Heart right ventricle (tissue), 16 donors: ENCODE results near the gene ZNF780A. TPM values are rescaled to one million over a fixed set of nuclear protein-coding genes. Genes with fewer than 3 reads are reported as not detected.

Experiments
- ATAC-seq, 8 donors: fragments of 200-7000 bp; cut with Tn5 transposase; one replicate each; pipeline ENCODE4 v1.9.1; 2020; ENCODE audit warnings: mild to moderate bottlenecking in 8 of 8, moderate library complexity in 8 of 8, moderate number of reproducible peaks in 1 of 8
- DNase-seq, 2 donors: peaks; one replicate each; pipeline ENCODE4 v3.0.0-alpha.2; 2020
- H3K27ac ChIP-seq, 10 donors: fragments of 200-600 bp; sonication (generic) in 2 of 10; one replicate each; pipeline versions ENCODE4 v1.5.0 to v1.8.0; 2020 to 2022; ENCODE audit warnings: mild to moderate bottlenecking in 3 of 10
- H3K27me3 ChIP-seq, 7 donors: fragments of 200-600 bp; one replicate each; pipeline ENCODE4 v1.8.0; 2021 to 2022; ENCODE audit warnings: mild to moderate bottlenecking in 2 of 7
- H3K36me3 ChIP-seq, 9 donors: fragments of 200-600 bp; sonication (generic) in 1 of 9; one replicate each; pipeline versions ENCODE4 v1.5.0 to v1.8.0; 2020 to 2022; ENCODE audit warnings: mild to moderate bottlenecking in 2 of 9
- H3K4me1 ChIP-seq, 9 donors: fragments of 200-600 bp; sonication (generic) in 1 of 9; one replicate each; pipeline versions ENCODE4 v1.5.0 to v1.8.0; 2020 to 2022; ENCODE audit warnings: mild to moderate bottlenecking in 4 of 9
- H3K4me3 ChIP-seq, 10 donors: fragments of 200-600 bp; sonication (generic) in 2 of 10; one replicate each; pipeline versions ENCODE4 v1.5.0 to v1.8.0; 2020 to 2022; ENCODE audit warnings: mild to moderate bottlenecking in 7 of 10, moderate library complexity in 2 of 10
- H3K9me3 ChIP-seq, 11 donors: fragments of 200-600 bp in 10 of 11; sonication (generic) in 2 of 11; one replicate each; pipeline versions ENCODE4 v1.5.0 to v1.8.0; 2013 to 2022; ENCODE audit warnings: mild to moderate bottlenecking in 2 of 11, control low read depth in 1 of 11, moderate library complexity in 1 of 11
- CTCF ChIP-seq, 9 donors: fragments of 200-600 bp; sonication (generic) in 2 of 9; IDR thresholded peaks; one replicate each; pipeline versions ENCODE4 v1.5.0 to v1.8.0; 2021 to 2022; ENCODE audit warnings: antibody characterized with exemption in 9 of 9, mild to moderate bottlenecking in 5 of 9, moderate library complexity in 1 of 9
- WGBS, 2 donors: extraction: QIAGEN DNeasy Blood & Tissue Kit; methylation state at CpG; one replicate each; pipeline ENCODE4 v1.1.7; 2013; ENCODE audit warnings: inconsistent platforms in 1 of 2; 5-methylcytosine and 5-hydroxymethylcytosine counted together
- intact Hi-C, 10 donors: fragments of 100-400 bp; cut with DNase I; formaldehyde crosslinking; loops; one replicate each; pipeline versions ENCODE4 v1.11.1 to v1.14.2; 2022
- polyA plus RNA-seq, 2 donors: library from polyadenylated mRNA; stranded (reverse); fragments of 200-250 nt; gene quantifications; one replicate each; pipeline ENCODE4 v1.2.3, GENCODE V29; 2013
- total RNA-seq, 10 donors: library from RNA; stranded (reverse); fragmentation: NEBNext Ultra II Directional in 3 of 10; extraction: Animal tissue kit (Norgen Biotek cat#: 25700) in 3 of 10; gene quantifications; one replicate each; pipeline versions ENCODE4 v1.2.1 to v1.2.4, GENCODE V29; 2021 to 2023
- donor health status: Arrhythmogenic right ventricular cardiomyopathy.
- donor health status: ischemic (EF 13 %, LVEDD 7.1; RV severe dilation, severe dysfunction).
- donor health status: healthy with polysubstance abuse.
- donor health status: DM: no; HTN: yes; CAD: no.
- donor health status: DM: no; HTN: no; CAD: no.
- donor health status: ischemic (EF 25% LVEDD 6.9; RV normal size, moderate dysfunction).
- donor health status: ischemic (EF 25% LVEDD 5.7; RV mildly dilated, moderate dysfunction).
- donor health status: healthy.
- donor health status: DM: yes; HTN: yes; CAD: no.
- donor health status: Ischemic cardiomyopathy.
- donor health status: ischemic (EF 35%, LVEDD 5.7; RV mildly dilated, moderate dysfunction).
- donor health status: nonischemic (EF 11% LVEDD 7.7; RV severe dilation, severe dysfunction).
- donor health status: DM: yes; HTN: yes; CAD: no.
- donor health status: PGD.
- donor health status: ischemic (EF 29% LVEDD 5.4; RV normal size, mild dysfunction).
- donor health status: nonischemic (EF 23%, LVEDD 6.1; RV moderate dilation, normal function).

Gene ZNF780A
- total and polyA plus RNA-seq, 12 donors = 5.5 to 19.4 (median 11.8) TPM

- H3K27me3 ChIP-seq = no peaks in the 10 kb centered on the region
- DNase-seq (no peak), ATAC-seq (no peak)
- H3K36me3 ChIP-seq = peaks cover 0 to 65% (median 15%) of the 10 kb centered on the region in 9 donors
- intact Hi-C loops = no loop called here
- H3K4me1 ChIP-seq = no peaks in the 10 kb centered on the region
- TF ChIP-seq CTCF (IDR thresholded peaks at IDR 0.05) = no peak
- peaks cover 0 to 90% (median 66%) of the 10 kb centered on the region in 11 donors for H3K9me3 ChIP-seq
- 96 to 98% methylated on average over 4 of the region's 4 CpGs for WGBS, 2 donors
- H3K4me3 ChIP-seq = no peak overlapping the region
- no peak overlapping the region for H3K27ac ChIP-seq
Measured at GRCh38 chr19:40035996-40036395, 54.7 kb downstream of the ZNF780A start.

GRCh38 chr19:40033989-40034560, 56.7 kb downstream of the ZNF780A start:
- intact Hi-C loops = no loop called here
- TF ChIP-seq CTCF (IDR thresholded peaks at IDR 0.05) = no peak
- peaks cover 0 to 96% (median 85%) of the 10 kb centered on the region in 11 donors for H3K9me3 ChIP-seq
- H3K4me1 ChIP-seq = no peaks in the 10 kb centered on the region
- H3K36me3 ChIP-seq = peaks cover 0 to 65% (median 15%) of the 10 kb centered on the region in 9 donors
- H3K27ac ChIP-seq = no peak overlapping the region
- DNase-seq = no peak
- WGBS, 2 donors = 98 to 100% methylated on average over 2 of the region's 2 CpGs
- H3K27me3 ChIP-seq = no peaks in the 10 kb centered on the region
- no peak for ATAC-seq
- H3K4me3 ChIP-seq = no peak overlapping the region

- WGBS, 2 donors = 86 to 97% methylated on average over 5 of the region's 5 CpGs
- intact Hi-C loops = no loop called here
- peaks cover 0 to 13% (median 0%) of the 10 kb centered on the region in 9 donors for H3K36me3 ChIP-seq
Measured at GRCh38 chr19:40026597-40026970, 64.2 kb downstream of the ZNF780A start.

GRCh38 chr19:40025938-40026596, 64.7 kb downstream of the ZNF780A start:
- ATAC-seq = no peak
- 93 to 97% methylated on average over 4 of the region's 4 CpGs for WGBS, 2 donors
- H3K36me3 ChIP-seq = peaks cover 0 to 8% (median 0%) of the 10 kb centered on the region in 9 donors
- DNase-seq = no peak
- TF ChIP-seq CTCF (IDR thresholded peaks at IDR 0.05) = no peak
- no peak overlapping the region for H3K4me3 ChIP-seq
- no peaks in the 10 kb centered on the region for H3K27me3 ChIP-seq
- intact Hi-C loops = no loop called here
- H3K27ac ChIP-seq = no peak overlapping the region
- H3K9me3 ChIP-seq = peaks cover 2 to 100% (median 75%) of the 10 kb centered on the region in 11 donors
- H3K4me1 ChIP-seq = no peaks in the 10 kb centered on the region

More at GRCh38 chr19:40026597-40026970, 64.2 kb downstream of the ZNF780A start:
- no peaks in the 10 kb centered on the region for H3K4me1 ChIP-seq
- DNase-seq (no peak), ATAC-seq (no peak)
- peaks cover under 1 to 100% (median 77%) of the 10 kb centered on the region in 11 donors for H3K9me3 ChIP-seq
- H3K27ac ChIP-seq = no peak overlapping the region
- no peak overlapping the region for H3K4me3 ChIP-seq
- no peaks in the 10 kb centered on the region for H3K27me3 ChIP-seq
- TF ChIP-seq CTCF (IDR thresholded peaks at IDR 0.05) = no peak
